ENCODE results near the gene IGFALS.

The IGFALS gene

DNA sequence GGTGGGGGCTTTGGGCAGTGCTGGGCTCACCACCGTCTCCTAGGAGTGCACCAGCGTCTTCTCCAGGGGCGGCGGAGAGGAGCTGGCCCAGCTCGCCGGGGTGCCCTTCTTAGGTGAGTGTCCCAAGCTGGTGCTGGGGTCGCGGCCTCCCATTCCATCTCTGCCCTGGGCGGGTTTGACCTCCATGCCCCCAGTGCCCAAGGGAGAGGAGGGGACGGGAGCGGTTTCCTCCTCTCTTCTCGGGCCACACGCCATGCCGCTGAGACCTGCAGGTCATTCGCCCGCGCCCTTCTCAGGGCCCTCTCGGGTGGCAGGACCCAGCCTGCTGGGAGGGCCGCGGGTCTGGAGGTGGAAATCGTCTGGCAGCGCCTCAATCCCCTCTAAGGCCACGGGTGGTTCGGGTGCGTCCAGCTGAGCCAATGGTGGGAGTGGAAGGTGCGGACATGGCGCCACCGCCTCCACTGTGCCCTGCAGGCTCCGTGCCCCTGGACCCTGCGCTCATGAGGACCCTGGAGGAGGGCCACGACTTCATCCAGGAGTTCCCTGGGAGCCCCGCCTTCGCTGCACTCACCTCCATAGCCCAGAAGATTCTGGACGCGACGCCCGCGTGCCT is 5.3 kb downstream of the IGFALS start:
- peak; percentile 44 for DNase-seq

DNA sequence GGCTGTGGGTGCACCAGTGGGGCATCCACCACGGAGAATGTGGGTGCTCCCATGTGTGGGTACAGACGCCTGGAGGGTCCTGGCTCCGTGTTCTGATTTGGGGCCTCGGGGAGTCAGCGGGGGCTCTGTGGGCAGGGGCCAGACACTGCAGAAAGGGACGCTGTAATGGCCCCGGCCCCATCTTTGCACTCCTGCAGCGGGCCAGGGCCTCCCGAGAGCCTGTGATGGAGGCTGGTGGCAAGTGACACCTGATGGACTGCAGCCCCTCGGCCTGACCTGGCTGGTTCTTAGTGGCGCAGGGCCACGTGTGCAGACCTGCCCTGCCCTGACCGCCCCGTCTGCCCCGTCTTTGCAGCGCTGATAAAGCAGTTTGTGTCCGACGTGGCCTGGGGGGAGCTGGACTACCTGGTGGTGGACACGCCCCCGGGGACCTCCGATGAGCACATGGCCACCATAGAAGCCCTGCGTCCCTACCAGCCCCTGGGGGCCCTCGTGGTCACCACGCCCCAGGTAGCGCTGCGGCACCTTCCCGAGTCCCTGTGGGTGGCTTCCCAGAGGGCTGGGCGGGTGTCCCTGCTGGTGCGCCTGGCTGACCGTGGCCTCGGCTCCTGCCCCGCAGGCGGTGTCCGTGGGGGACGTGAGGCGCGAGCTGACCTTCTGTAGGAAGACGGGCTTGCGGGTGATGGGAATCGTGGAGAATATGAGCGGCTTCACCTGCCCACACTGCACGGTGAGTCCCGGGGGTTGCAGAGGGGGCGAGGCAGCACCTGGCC is 6.0 kb downstream of the IGFALS start:
- peak; percentile 45 for DNase-seq

DNA sequence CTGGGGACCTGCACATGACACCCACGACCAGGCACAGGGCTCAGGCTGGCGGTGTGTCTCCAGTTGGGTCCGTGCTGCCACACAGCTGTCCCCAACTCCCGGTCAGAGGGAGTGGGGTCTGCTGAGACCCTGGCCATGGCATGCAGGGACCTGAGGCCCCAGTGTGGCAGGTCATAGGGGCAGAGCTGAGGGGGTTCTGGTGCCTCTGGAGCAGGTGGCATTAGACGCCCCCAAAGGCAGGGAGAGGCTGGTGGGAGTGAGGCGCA is 6.5 kb downstream of the IGFALS start:
- peak; percentile 44 for DNase-seq

DNA sequence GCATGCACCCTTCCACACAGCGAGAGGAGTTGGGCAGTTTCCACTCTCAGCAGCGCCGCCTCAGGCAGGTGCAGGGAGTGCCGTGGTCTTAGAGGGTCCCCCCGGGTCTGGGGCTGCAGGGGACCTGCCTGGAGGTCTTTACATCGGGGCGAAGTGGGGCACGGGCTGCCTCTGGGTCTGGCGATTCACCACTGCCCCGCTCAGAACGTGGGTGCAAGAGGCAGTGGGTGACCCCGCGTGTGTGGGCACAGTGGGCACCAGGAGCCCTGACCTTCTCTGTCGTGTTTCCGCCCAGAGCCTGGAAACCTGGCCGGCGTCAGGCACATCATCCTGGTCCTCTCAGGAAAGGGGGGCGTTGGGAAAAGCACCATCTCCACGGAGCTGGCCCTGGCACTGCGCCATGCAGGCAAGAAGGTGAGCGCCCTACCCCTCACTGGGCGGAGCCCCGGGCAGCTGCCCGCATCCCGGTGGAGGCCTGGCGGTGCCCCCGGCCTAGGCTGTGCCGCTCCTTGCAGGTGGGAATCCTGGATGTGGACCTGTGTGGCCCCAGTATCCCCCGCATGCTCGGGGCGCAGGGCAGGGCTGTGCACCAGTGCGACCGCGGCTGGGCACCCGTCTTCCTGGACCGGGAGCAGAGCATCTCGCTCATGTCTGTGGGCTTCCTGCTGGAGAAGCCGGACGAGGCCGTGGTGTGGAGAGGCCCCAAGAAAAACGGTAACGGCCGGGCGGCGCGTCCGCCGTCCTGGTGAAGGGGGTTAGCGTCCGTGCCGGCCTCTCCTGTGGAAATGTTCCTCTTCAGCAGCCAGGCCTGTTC is 7.1 kb downstream of the IGFALS start:
- DNase-seq, result no peak

DNA sequence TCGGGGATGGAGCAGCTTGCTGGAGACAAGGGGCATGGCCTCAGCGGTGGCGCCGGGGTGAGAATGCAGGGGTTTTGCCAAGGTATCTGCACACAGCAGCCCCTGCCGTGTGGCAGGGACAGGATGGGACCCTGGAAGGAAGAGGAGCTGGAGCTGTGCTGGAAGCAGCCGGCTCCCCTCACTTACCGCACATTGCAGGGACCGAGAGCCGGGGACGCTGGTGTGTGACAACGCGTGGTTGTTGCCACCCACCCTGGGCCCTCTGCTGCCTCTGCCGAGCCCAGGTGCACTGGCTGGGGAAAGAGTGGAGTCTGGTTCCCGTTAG is 7.7 kb downstream of the IGFALS start:
- DNase-seq, result no peak

DNA sequence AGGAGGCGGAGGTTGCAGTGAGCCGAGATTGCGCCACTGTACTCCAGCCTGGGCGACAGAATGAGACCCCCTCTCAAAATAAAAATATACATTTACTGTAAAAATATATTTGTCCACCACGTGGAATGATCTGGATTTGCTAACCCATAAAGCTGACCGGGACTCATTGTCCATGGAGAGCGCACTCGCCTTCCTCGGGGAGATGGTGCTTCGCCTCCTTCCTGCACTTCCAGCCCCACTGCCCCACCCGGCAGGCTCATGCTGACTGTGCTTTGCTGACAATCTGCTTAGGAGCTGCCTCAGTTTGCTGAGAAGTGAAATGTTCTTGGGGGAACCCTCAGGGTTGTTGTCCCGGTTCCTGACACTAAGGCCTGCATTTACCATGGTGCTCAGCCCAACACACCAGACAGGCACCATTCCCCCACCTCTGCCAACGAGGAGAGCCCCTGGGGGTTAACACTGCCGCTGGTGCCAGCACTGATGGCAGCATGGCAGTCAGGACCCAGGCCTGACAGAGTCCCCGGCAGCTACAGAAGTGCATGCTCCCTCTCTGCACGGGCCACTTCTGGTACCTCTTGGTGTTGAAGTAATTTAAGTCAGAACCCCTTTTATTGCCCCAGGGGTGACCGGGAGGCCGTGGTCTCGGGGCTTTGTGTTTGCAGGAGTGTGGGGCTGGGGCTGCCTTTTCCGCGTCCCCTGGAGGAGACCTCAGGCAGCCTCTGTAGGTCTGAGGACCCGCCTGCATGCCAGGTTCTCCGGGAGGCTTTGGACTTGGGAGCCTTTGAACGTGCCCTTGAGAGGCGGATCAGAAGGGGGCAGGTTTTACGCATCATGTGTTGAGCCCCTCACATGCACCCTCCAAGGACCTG is 8.3 kb downstream of the IGFALS start:
- DNase-seq, result no peak

DNA sequence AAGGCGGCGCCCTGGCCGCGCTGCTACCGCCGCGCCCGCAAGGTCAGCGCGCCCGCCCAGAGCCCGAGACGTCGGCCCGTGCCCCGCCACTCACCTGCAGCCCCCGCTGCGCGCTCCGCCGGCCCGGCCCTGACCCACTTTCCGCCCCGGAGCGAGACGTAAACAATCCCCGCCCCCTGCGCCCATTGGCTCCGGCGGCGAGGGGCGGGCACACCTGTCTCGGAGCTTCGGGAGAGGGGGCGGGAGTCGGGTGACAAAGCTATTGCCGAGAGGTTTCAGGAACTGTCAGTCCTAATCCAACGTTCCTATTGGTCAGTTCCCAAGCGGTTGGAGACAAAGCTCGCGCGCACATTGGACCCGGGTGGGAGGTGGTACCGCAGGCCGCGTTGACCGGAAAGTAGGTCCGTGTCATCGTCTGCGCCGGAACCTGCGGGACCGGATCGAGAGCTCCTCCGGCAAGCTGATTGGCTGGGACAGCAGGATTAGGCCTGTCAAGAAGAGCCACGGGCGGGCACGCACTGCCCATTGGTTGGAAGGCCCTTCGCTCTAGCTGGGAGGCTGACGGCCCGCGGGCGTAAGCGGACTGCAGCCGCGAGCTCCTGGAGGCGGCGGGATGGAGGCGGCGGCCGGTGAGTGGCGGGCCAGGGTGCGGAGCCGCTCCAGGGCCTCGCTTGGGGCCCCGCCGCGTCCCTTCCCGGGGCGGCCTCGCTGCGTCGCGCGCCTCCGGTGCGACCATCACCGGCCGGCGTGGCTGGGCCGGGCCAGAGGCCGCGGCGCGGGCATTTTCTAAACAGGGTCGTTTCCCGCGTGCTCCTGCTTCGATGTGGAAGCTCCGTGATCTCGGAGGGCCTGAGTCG is 10.9 kb downstream of the IGFALS start, which contains the start of the genes NUBP2 and SPSB3:
TSS of gene NUBP2 (plus strand) at position 553 of the 857 bp plus-strand sequence. CDS start at position 614, 61 bp downstream.
TSS of gene SPSB3 (minus strand) at position 164 of the 857 bp plus-strand sequence. CDS start 1,088 bp downstream, outside the sequence.
- peak; percentile 98 for DNase-seq

DNA sequence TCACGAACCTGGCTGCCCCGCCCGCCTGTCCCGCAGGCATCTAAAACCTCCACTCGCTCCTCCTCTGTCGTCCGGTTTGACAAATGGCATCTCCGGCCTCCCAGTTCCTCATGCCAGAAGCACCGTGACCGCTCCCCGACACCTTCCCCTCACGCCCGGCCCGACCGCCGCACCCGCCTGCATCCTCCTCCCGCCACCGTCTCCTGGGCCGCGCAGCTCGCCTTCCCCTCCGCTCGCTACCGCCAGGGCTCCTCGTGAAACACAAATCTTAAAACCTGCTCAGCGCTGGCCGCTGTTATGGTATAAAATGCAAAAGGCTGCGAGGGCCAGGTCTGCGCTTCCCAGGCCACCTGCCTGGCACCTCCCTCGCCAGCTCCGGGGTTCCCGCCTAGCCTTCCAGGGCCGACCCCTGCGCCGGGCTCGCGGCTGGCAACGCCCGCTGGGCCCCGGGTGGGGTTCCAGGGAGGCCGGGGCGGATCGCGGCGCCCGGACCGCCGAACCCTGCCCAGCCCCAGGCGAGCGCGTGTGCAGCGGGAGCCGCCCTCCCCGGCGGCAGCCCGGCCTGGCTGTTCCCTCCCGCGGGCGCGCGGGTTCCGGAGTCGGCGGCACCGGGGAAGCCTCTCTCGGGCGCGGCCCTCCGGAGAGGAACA is 11.6 kb downstream of the IGFALS start:
- no peak for DNase-seq

DNA sequence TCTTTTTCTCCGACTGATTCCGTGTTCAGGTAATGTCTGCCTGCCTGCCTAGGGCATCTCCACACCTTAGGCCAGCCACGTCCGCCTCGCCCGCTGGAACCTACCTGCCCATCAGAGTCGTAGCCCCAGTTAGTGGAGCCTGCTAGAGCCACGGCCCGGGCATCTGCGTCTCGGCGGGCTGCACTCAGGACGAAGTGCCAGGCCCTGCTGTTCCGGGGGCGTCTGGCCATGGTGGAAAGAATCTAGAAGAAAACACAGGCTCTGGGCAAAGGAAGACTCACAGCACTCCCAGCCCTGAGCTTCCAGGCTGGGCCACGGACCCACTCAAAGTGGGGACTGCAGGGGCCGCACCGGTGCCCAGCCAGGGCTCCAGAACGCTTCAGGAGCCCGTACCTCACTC is 12.3 kb downstream of the IGFALS start:
- DNase-seq, result no peak

DNA sequence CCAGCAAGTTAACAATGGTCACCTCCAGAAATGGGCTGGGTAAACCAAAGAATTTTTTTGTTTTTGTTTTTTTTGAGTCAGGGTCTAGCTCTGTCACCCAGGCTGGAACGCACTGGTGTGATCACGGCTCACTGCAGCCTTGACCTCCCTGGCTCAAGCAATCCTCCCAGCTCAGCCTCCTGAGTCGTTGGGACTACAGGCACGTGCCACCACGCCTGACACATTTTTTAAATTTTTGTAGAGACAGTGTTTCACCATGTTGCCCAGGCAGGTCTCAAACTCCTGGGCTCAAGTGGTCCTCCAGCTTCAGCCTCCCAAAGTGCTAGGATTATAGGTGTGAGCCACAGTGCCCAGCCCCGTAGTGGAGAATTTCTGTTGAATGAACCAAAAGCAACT is 12.8 kb downstream of the IGFALS start:
- no peak for DNase-seq

DNA sequence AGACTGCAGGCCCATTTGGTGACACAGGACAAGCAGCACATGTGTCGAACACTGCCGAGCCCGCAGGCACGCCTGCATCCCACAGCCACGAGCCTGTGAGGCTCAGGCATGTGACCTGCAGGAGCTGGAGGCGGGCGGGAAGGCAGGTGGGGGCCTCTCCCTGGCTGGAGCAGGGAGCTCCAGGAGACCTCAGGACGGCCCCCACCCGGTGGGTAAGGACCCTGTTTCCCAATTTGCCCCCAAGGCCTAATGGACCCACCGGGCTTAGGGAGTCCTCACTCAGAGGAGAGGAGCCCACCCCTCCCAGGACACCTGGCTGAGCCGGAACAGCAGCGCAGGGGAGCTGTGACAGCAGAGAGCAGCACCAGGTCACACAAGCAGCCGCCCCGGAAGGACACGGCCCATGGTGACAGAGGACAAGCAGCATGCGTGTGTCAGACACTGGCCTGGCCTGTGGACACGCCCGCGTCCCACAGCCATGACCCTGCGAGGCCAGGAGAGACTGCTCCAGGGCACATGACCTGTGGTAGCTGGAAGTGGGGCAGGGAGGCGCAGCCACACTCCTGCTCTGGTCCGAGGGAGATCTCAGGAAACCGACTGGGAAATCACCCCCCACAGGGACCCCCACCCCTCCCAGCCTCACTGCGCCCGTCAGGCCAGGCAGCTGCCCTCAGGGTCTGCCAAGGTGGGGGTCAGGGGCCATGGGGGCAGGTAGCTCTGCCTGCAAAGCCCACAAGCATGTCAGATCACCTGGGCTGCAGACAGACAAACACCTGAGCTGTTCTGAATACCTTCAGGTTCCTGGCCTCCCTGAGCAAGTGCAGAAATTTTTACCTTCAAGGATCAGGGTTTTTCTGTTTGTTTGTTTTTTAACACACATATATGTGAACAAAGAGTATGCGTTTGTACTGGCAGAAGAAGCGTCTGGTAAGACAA is 13.5 kb downstream of the IGFALS start:
- no peak for DNase-seq

DNA sequence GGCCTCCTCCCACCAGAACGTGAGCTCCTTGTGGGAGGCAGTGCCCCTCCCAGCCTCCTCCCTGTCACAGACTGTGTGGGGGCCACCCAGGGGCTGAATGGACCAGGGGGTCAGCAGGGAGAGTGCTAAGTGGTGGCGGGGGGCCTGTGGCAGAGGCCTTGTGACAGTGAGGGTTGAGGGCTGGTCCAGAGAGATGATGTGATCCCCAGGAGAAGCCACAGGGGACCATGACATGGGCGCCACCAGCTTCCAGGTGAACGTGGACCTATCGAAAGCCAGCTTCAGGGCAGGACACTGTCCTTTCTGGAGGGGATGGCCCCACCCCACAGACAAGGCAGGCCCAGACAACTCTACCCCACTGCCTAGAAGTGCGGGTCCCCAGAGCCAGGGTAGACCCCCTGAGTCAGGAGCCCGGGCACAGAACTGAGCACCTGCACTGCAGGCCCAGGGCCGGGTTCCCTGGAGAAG is 14.2 kb downstream of the IGFALS start:
- no peak for DNase-seq

DNA sequence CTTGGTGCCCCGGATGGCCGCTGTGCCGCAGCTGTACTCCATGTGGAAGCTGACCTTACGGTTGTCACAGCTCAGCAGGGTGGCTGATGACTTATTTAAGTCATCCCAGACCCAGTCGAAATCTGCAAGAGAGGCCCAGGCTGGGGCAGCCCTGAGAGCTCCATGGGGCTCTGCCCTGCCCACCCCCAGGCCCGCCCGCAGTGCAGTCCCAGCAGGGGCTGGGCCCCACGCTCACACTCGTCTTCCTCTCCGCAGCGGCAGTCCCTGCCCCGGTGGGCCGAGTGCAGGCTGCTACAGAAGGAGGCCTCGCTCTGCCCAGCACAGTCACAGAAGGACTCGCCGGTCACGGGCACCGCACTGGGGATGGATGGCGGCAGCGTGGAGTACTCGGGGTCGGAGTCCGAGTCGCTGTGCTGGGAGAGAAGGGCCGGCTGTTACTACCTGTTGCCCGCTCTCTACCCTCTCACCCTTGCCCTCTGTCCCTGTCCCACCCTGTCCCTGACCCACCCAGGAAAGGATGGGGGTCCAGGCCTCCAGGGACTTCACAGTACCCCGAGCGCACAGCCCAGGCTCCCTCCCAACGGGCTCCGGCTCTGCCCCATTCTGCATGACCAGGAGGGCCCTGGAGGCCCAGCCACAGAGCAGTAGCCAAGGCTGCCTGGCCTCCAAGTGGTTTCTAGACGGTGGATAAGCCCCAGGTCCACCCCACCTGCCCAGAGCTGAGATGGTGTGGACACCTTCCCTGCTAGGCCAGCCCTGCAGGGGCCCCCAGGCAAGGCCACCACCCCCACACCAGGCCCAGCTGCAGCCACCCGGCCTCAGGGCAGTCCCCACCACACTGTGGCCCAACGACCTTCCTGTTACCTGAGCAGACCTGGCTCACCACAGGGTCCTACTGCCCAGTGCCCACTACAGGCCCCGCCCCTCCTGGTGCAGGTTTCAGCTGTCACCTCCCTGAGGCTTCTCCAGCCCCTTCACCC is 15.0 kb downstream of the IGFALS start:
- DNase-seq, result no peak

DNA sequence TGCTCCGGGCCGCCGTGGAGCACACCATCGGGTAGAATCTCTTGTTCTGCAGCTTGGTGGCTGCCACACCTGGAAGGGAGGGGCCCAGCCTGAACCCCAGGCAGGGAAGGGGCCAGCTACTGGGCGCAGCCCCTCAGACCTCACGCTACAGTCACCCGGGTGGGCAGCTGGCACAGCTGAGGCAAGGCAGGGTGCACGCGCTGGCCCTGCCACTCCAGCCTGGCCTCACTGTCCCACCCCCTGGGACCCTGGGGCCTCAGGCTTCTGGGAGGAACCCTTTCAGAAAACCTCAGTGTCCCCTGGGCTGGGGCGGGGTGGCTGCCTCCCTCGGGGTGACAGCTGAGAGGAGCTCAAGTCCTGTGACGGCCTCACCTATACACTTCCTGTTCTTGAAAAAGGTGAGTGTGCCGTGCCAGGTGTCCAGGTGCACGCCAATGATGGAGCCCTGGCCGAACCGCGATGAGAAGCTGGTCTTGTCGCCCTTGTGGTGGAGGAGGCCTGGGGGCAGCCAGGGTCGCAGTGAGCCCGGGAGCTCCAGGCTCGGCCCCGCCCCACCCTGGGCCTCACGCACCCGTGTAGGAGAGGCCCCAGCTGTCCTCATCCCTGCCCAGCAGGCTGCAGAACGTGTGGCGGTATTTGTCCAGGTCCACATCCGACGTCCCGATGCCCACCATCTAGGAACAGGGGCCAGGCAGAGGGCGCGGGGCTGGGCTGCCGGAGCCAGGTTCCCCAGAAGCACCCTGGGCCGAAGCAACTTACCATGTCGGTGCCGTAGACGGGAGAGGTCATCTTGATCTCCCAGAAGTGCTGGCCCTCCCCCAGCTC is 15.9 kb downstream of the IGFALS start:
- no peak for DNase-seq

DNA sequence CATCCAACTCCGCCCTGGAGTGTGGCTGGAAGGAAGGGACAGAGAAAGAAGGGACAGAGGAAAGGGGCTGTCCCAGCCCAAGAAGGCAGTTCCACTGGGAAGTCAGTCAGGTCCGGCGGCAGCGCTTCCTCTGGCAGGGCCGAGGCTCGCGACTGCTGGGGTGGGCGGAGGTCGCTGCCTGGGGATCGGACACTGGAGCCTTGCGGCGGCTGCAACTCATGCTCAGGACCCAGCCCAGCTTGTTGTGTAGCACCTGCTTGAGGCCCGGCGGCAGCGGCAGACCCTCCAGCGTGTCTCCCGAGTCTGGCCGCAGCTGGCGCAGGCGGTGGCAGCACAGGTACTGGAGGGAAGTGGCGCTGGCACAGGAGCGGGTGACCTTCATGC is 16.5 kb downstream of the IGFALS start:
- no peak for DNase-seq

DNA sequence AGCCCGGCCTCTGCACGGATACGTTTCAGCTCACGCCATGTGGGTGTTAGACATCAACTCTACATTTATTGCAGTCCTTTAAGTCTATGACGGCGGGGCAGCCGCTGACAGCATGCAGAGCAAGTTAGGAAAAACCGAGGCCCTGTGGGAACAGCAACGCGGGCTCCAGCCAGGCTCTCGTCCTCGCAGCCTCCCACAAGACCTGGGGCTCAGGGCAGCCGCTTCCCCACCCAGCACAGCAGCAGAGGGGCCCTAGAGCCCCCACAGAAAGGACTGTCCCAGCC is 16.9 kb downstream of the IGFALS start:
- no peak for DNase-seq

DNA sequence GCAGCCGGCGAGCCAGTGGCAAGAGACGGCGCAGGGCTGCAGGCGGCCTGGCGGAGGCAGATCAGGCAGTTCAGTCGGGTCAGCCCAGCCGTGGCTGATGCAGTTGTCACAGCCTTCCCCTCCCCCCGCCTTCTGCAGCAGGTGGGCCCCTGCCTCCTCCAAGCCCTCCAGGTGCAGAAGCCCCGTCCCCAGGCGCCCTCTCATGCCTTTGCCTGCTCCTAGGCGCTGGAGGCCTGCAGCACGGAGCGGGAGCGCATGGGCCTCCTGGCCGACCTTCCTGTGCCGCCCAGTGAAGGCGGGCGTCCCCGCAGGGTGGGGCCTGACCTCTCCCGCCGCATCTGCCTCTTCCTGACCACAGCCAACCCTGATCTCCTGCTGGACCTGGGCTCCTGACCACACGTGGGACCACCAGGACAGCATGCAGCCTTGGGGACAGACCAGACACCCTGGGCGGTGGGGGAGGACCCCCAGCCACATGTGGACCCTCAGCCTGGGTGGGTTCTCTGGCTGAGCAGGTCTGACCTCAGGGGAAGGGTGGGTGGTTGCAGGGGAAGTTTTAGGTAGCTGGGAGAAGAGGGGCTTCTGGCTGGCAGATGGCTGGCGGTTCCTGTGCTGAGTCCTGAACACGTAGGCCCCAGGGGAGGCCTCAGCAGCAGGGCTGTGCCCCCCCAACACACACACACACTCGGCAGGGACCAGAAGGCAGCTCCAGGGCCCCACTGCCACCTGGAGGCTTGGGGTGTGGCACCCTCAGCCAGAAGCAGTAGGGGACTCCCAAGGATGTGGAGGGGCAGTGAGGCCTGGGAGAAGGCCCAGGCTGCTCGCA is 17.4 kb downstream of the IGFALS start:
- no peak for DNase-seq
